GM12878 (cell line): ENCODE results near the gene BCAR3. TPM values are rescaled to one million over a fixed set of nuclear protein-coding genes. Genes with fewer than 3 reads are reported as not detected.

ENCODE experiments used
- ATAC-seq: fragments of 200-7000 bp; cut with Tn5 transposase; 3 replicates; pipeline ENCODE4 v1.9.1; 2020; ENCODE audit warnings: mild to moderate bottlenecking, moderate library complexity
- BruUV-seq: library from RNA; stranded (reverse); fragments of 400-500 nt; replicated peaks from 2 replicates; lab custom pipeline; 2021; lab: Mats Ljungman, UMichigan
- CTCF ChIA-PET: fragments of 300-600 bp; sonication (Branson Sonifier 250); formaldehyde crosslinking; extraction: SDS; loops from one replicate; lab custom pipeline; 2021; ENCODE audit warnings: inconsistent platforms; lab: Yijun Ruan, JAX
- POLR2A ChIA-PET: fragments of 350-600 bp; formaldehyde crosslinking; extraction: SDS; loops from one replicate; lab custom pipeline; 2021; ENCODE audit warnings: inconsistent platforms; lab: Charles Lee
- RAD21 ChIA-PET: fragments of 300-600 bp; sonication (Branson Sonifier 250); formaldehyde crosslinking; loops from one replicate; lab custom pipeline; 2023; ENCODE audit warnings: antibody characterized with exemption; ENCODE audit not compliant: unreplicated experiment; lab: Charles Lee
- SMC1A ChIA-PET: fragments of 300-600 bp; sonication (Branson Sonifier 250); formaldehyde crosslinking; loops from one replicate; lab custom pipeline; 2023; ENCODE audit not compliant: unreplicated experiment, uncharacterized antibody; lab: Charles Lee
- DNase-seq: peaks from one replicate; pipeline ENCODE4 v3.0.0-alpha.2; 2011; ENCODE audit warnings: low read depth, low spot score
- FAIRE-seq: peaks from 3 replicates; lab custom pipeline; 2011; peaks lifted over from hg19 to GRCh38; lab: Jason Lieb, UNC
- H2AFZ ChIP-seq: 2 replicates; pipeline ENCODE4 v1.6.0; 2011; ENCODE audit warnings: low read depth, low read length, control low read depth; ENCODE audit not compliant: control insufficient read depth
- H3K27ac ChIP-seq: 2 replicates; pipeline ENCODE4 v1.5.1; 2011; ENCODE audit warnings: control low read depth; ENCODE audit not compliant: control insufficient read depth, insufficient read depth
- H3K27me3 ChIP-seq, 2 experiments: replicated peaks in 1 of 2; 2 replicates each; pipeline versions ENCODE4 v1.6.0 to v1.6.1; 2011; ENCODE audit warnings: low read length in 1 of 2; ENCODE audit not compliant: control insufficient read depth in 2 of 2, insufficient read depth in 2 of 2
- H3K36me3 ChIP-seq, 2 experiments: 2 replicates each; pipeline ENCODE4 v1.5.1; 2011; ENCODE audit warnings: low read length in 1 of 2; ENCODE audit not compliant: control insufficient read depth in 2 of 2, insufficient read depth in 2 of 2
- H3K4me1 ChIP-seq: 2 replicates; pipeline ENCODE4 v1.6.1; 2011; ENCODE audit warnings: mild to moderate bottlenecking, low read length, moderate library complexity, mixed read lengths; ENCODE audit not compliant: control insufficient read depth, insufficient read depth
- H3K4me2 ChIP-seq: 2 replicates; pipeline ENCODE4 v1.6.0; 2011; ENCODE audit warnings: control low read depth; ENCODE audit not compliant: control insufficient read depth, insufficient read depth
- H3K4me3 ChIP-seq: fragments of 200-600 bp; sonication (generic); 2 replicates; pipeline ENCODE4 v1.5.1; 2016
- H3K79me2 ChIP-seq: 2 replicates; pipeline ENCODE4 v1.6.0; 2011; ENCODE audit warnings: low read length; ENCODE audit not compliant: control insufficient read depth, insufficient read depth
- H3K9ac ChIP-seq: 2 replicates; pipeline ENCODE4 v1.8.0; 2011; ENCODE audit warnings: low read length, control low read depth, mixed read lengths; ENCODE audit not compliant: control insufficient read depth, insufficient read depth
- H3K9me3 ChIP-seq: replicated peaks from 3 replicates; pipeline ENCODE4 v1.5.1; 2011; ENCODE audit warnings: mild to moderate bottlenecking, low read length; ENCODE audit not compliant: control insufficient read depth, insufficient read depth
- H4K20me1 ChIP-seq: 2 replicates; pipeline ENCODE4 v1.6.0; 2011; ENCODE audit not compliant: control insufficient read depth, insufficient read depth
- ATF7 ChIP-seq: fragments of 450-650 bp; IDR thresholded peaks from 2 replicates; pipeline ENCODE4 v1.6.1; 2016; ENCODE audit warnings: low read depth, mild to moderate bottlenecking
- CEBPB ChIP-seq, 2 experiments: fragments of 150-350 bp in 1 of 2; IDR thresholded peaks; 2 replicates each; pipeline ENCODE4 v1.6.1; 2012 to 2014; ENCODE audit warnings: low read depth in 2 of 2, low read length in 2 of 2, borderline replicate concordance in 1 of 2, inconsistent platforms in 1 of 2
- CHD1 ChIP-seq: IDR thresholded peaks from 2 replicates; pipeline ENCODE4 v1.6.1; 2012; ENCODE audit warnings: low read depth, low read length, improper control_type of control experiment
- CREM ChIP-seq: IDR thresholded peaks from 2 replicates; pipeline ENCODE4 v1.6.1; 2014; ENCODE audit warnings: antibody characterized with exemption, low read depth
- ETV6 ChIP-seq, 2 experiments: fragments of 450-650 bp in 1 of 2; IDR thresholded peaks in 1 of 2; conservative IDR thresholded peaks in 1 of 2; 2 replicates each; pipeline ENCODE4 v1.6.1; 2014; ENCODE audit warnings: antibody characterized with exemption in 1 of 2, borderline replicate concordance in 1 of 2, low read depth in 1 of 2, mild to moderate bottlenecking in 1 of 2, moderate library complexity in 1 of 2
- HDAC2 ChIP-seq: fragments of 200-600 bp; sonication (generic); IDR thresholded peaks from 2 replicates; pipeline ENCODE4 v1.6.1; 2017
- KLF5 ChIP-seq: fragments of 450-650 bp; IDR thresholded peaks from 2 replicates; pipeline ENCODE4 v1.6.1; 2014; ENCODE audit warnings: mild to moderate bottlenecking; ENCODE audit not compliant: partially characterized antibody
- NFYA ChIP-seq: IDR thresholded peaks from 2 replicates; pipeline ENCODE4 v1.6.1; 2011; ENCODE audit warnings: low read depth, mild to moderate bottlenecking, low read length, improper control_type of control experiment, borderline replicate concordance
- PAX5 ChIP-seq: IDR thresholded peaks from 2 replicates; pipeline ENCODE4 v1.6.1; 2011; ENCODE audit warnings: low read depth, low read length, borderline replicate concordance
- SMC3 ChIP-seq: IDR thresholded peaks from 2 replicates; pipeline ENCODE4 v1.6.1; 2011; ENCODE audit warnings: low read length, improper control_type of control experiment, borderline replicate concordance
- SPI1 ChIP-seq: IDR thresholded peaks from 2 replicates; pipeline ENCODE4 v1.6.1; 2011; ENCODE audit warnings: low read depth, mild to moderate bottlenecking, low read length, moderate library complexity, borderline replicate concordance; ENCODE audit not compliant: insufficient read depth
- SREBF2 ChIP-seq: IDR thresholded peaks from 2 replicates; pipeline ENCODE4 v1.6.1; 2012; ENCODE audit warnings: mild to moderate bottlenecking, low read length
- TARDBP ChIP-seq: IDR thresholded peaks from 2 replicates; pipeline ENCODE4 v1.6.1; 2016; ENCODE audit warnings: borderline replicate concordance
- TCF12 ChIP-seq: IDR thresholded peaks from 2 replicates; pipeline ENCODE4 v1.6.1; 2011; ENCODE audit warnings: low read depth, mild to moderate bottlenecking, low read length
- WGBS: methylation state at CpG from one replicate; pipeline ENCODE4 v1.1.6; 2016; ENCODE audit warnings: low lambda C conversion rate; ENCODE audit not compliant: insufficient replicate concordance, insufficient coverage; ENCODE audit errors: missing lambda C conversion rate; 5-methylcytosine and 5-hydroxymethylcytosine counted together
- in situ Hi-C: fragments of 300-500 bp; cut with MboI; formaldehyde crosslinking; loops from 9 replicates; pipeline ENCODE4 v1.14.3; 2018; ENCODE audit warnings: mixed read lengths
- intact Hi-C: fragments of 100-400 bp; cut with micrococcal nuclease; formaldehyde crosslinking; loops from one replicate; pipeline ENCODE4 v1.14.2; 2022; ENCODE audit not compliant: unreplicated experiment
- polyA plus RNA-seq, 11 experiments: library from polyadenylated mRNA; depleted of rRNA in 4 of 11; unstranded in 6 of 11; stranded (reverse) in 5 of 11; fragments of >200 nt; fragmentation: Nextera tagmentation in 4 of 11; fragmentation: Illumina TruSeq in 1 of 11; extraction: Ambion mirVana in 4 of 11; extraction: Trizol in 1 of 11; gene quantifications; 1 replicate in 1 of 11; 2 replicates in 10 of 11; pipeline versions ENCODE4 v1.2.1 to v1.2.3, GENCODE V29; 2011 to 2016; ENCODE audit warnings: inconsistent platforms in 2 of 11, missing spikeins in 2 of 11, low read depth in 1 of 11
- total RNA-seq, 4 experiments: library from RNA; depleted of rRNA in 3 of 4; stranded (reverse); fragments of >200 nt in 3 of 4; fragmentation: Illumina TruSeq in 1 of 4; extraction: Trizol in 1 of 4; gene quantifications; 2 replicates each; pipeline versions ENCODE4 v1.2.1 to v1.2.3, GENCODE V29; 2013 to 2021
- TF ChIP-seq, protein P1 (sequence below): fragments of 150-350 bp; IDR thresholded peaks from 2 replicates; pipeline ENCODE4 v1.6.1; 2014; ENCODE audit warnings: mild to moderate bottlenecking, low read depth, low read length
- TF ChIP-seq, protein P2 (sequence below): fragments of 450-650 bp; IDR thresholded peaks from 2 replicates; pipeline ENCODE4 v1.6.1; 2018; ENCODE audit warnings: mild to moderate bottlenecking, low read depth, moderate library complexity; ENCODE audit not compliant: partially characterized antibody
- TF ChIP-seq, protein P3 (sequence below): fragments of 450-650 bp; IDR thresholded peaks from 2 replicates; pipeline ENCODE4 v1.6.1; 2016; ENCODE audit warnings: mild to moderate bottlenecking

Gene BCAR3
- total and polyA plus RNA-seq, 10 of the 15 experiments (the other 5 are each of a cell fraction or from before 2014, with no cell fraction given): 1.3 to 6.6 (median 1.8) TPM

DNA sequence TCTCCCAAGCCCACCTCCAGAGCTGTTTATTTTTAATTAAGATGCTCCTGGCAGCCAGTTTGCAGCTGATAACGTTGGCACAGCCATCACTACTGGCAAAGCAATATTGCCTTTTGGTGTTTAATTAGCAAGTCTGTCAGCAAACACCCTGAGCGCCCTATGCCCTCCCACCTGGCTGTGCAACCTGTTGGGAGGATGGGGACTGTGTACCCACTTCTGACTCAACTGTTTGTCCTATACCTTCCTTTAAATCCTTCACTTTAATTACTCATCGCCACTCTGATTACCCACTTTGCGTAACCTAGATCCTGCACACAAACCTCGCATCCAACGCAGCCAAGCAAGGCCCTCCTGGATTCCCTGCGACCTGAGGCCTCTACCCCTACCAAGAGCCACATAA is 67.1 kb downstream of the BCAR3 start (continued):
- TF ChIP-seq, protein P1, sequence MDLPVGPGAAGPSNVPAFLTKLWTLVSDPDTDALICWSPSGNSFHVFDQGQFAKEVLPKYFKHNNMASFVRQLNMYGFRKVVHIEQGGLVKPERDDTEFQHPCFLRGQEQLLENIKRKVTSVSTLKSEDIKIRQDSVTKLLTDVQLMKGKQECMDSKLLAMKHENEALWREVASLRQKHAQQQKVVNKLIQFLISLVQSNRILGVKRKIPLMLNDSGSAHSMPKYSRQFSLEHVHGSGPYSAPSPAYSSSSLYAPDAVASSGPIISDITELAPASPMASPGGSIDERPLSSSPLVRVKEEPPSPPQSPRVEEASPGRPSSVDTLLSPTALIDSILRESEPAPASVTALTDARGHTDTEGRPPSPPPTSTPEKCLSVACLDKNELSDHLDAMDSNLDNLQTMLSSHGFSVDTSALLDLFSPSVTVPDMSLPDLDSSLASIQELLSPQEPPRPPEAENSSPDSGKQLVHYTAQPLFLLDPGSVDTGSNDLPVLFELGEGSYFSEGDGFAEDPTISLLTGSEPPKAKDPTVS: no peak
- TF ChIP-seq, all 136 proteins: peak for 0

DNA sequence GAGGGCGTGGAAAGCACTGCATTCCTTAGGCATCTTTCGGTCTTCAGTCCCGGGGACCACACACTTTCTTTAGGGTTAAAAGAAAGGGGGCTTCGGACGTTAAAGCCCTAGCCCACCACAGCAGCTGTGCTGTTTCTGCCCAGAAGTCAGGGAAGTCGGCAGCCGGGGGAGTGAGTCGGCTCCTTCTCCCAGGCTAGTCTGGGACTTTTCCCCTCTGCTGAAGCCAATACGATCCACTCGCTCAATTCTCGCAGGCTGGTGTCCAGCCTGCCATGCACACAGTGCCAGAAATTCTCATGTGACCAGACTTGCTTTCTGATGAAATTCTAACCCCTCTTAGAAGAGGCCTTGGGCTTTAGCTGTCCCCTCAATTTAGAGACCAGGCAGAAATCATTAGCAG is 67.7 kb downstream of the BCAR3 start:
- DNase-seq (no peak), FAIRE-seq (no peak), ATAC-seq (no peak)
- ChIA-PET CTCF (interaction anchor here (1.1 to 2.4 kb wide), 5 partner anchors 11 to 309 kb away, joined by 3 to 19 read pairs (median 6); no protein-coding TSS in a partner anchor), SMC1A (interaction anchor here (0.6 to 2.8 kb wide), 4 partner anchors 15 to 230 kb away, joined by 3 to 7 read pairs (median 4); no protein-coding TSS in a partner anchor), POLR2A (no interaction called here), RAD21 (interaction anchor here (1.4 kb wide), 1 partner anchor 200 kb away, joined by 5 read pairs; no protein-coding TSS in a partner anchor)
- no peak overlapping the region for H3K4me2 ChIP-seq
- peaks cover 36% of the 10 kb centered on the region for H3K4me1 ChIP-seq
- H4K20me1 ChIP-seq: peaks cover 10% of the 10 kb centered on the region; the same call in 1 of the 2 replicates
- H3K27ac ChIP-seq: no peak overlapping the region
- no peaks in the 10 kb centered on the region for H3K79me2 ChIP-seq
- no peak overlapping the region for H3K9ac ChIP-seq
- no peak overlapping the region for H2AFZ ChIP-seq
- TF ChIP-seq, protein P2, sequence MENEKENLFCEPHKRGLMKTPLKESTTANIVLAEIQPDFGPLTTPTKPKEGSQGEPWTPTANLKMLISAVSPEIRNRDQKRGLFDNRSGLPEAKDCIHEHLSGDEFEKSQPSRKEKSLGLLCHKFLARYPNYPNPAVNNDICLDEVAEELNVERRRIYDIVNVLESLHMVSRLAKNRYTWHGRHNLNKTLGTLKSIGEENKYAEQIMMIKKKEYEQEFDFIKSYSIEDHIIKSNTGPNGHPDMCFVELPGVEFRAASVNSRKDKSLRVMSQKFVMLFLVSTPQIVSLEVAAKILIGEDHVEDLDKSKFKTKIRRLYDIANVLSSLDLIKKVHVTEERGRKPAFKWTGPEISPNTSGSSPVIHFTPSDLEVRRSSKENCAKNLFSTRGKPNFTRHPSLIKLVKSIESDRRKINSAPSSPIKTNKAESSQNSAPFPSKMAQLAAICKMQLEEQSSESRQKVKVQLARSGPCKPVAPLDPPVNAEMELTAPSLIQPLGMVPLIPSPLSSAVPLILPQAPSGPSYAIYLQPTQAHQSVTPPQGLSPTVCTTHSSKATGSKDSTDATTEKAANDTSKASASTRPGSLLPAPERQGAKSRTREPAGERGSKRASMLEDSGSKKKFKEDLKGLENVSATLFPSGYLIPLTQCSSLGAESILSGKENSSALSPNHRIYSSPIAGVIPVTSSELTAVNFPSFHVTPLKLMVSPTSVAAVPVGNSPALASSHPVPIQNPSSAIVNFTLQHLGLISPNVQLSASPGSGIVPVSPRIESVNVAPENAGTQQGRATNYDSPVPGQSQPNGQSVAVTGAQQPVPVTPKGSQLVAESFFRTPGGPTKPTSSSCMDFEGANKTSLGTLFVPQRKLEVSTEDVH: no peak
- no peak for TF ChIP-seq KLF5
- no peak for TF ChIP-seq CHD1
- TF ChIP-seq SMC3: no peak
- no peak for TF ChIP-seq CEBPB (IDR thresholded peaks at IDR 0.05; ENCODE audit: borderline replicate concordance in 1 of 2, low read depth in 2 of 2, low read length in 2 of 2)
- TF ChIP-seq ATF7: no peak
- TF ChIP-seq, protein P3, sequence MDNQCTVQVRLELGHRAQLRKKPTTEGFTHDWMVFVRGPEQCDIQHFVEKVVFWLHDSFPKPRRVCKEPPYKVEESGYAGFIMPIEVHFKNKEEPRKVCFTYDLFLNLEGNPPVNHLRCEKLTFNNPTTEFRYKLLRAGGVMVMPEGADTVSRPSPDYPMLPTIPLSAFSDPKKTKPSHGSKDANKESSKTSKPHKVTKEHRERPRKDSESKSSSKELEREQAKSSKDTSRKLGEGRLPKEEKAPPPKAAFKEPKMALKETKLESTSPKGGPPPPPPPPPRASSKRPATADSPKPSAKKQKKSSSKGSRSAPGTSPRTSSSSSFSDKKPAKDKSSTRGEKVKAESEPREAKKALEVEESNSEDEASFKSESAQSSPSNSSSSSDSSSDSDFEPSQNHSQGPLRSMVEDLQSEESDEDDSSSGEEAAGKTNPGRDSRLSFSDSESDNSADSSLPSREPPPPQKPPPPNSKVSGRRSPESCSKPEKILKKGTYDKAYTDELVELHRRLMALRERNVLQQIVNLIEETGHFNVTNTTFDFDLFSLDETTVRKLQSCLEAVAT: no peak
- TF ChIP-seq TCF12: no peak
- no peak for TF ChIP-seq SREBF2
- TF ChIP-seq TARDBP: no peak
- TF ChIP-seq ETV6 (conservative IDR thresholded peaks at IDR 0.05 in 1 of 2, IDR thresholded peaks at IDR 0.05 in 1 of 2; ENCODE audit: borderline replicate concordance in 1 of 2, low read depth in 1 of 2): no peak
- TF ChIP-seq SPI1: no peak
- TF ChIP-seq CREM: no peak
- no peak for TF ChIP-seq PAX5
- TF ChIP-seq NFYA: no peak
- TF ChIP-seq HDAC2: no peak
- intact Hi-C loops: no loop called here
- no TSS peak for BruUV-seq
- H3K9me3 ChIP-seq: no peaks in the 10 kb centered on the region
- H3K4me3 ChIP-seq: no peak overlapping the region
- H3K36me3 ChIP-seq: no peaks in the 10 kb centered on the region
- in situ Hi-C loops: no loop called here
- WGBS: 92% methylated on average over 11 of the region's 11 CpGs
- peaks cover 0 to 2% of the 10 kb centered on the region in 2 experiments; a peak in 3 of 4 replicates for H3K27me3 ChIP-seq
